Astrocyte (in vitro differentiated cells and primary cell): ENCODE results near the gene XDH. TPM values are rescaled to one million over a fixed set of nuclear protein-coding genes. Genes with fewer than 3 reads are reported as not detected.

Experiments
- DNase-seq: peaks from one replicate; pipeline ENCODE4 v3.0.0-alpha.2; 2010; ENCODE audit warnings: low read depth
- FAIRE-seq: peaks from 2 replicates; lab custom pipeline; 2011; peaks lifted over from hg19 to GRCh38; lab: Jason Lieb, UNC
- H2AFZ ChIP-seq: 2 replicates; pipeline ENCODE4 v1.6.0; 2012; ENCODE audit warnings: low read depth, low read length, inconsistent platforms
- H3K27ac ChIP-seq: 2 replicates; pipeline ENCODE4 v1.5.1; 2011; ENCODE audit warnings: low read depth, low read length, inconsistent platforms
- H3K27me3 ChIP-seq: 2 replicates; pipeline ENCODE4 v1.6.0; 2011; ENCODE audit warnings: low read length, inconsistent platforms; ENCODE audit not compliant: insufficient read depth
- H3K36me3 ChIP-seq: 2 replicates; pipeline ENCODE4 v1.5.1; 2011; ENCODE audit warnings: low read length, inconsistent platforms; ENCODE audit not compliant: insufficient read depth
- H3K4me1 ChIP-seq: 2 replicates; pipeline ENCODE4 v1.5.1; 2011; ENCODE audit warnings: low read length, inconsistent platforms; ENCODE audit not compliant: insufficient read depth
- H3K4me2 ChIP-seq: 2 replicates; pipeline ENCODE4 v1.6.0; 2012; ENCODE audit warnings: low read length, inconsistent platforms
- H3K4me3 ChIP-seq: 2 replicates; pipeline ENCODE4 v1.5.1; 2011; ENCODE audit warnings: low read depth, mild to moderate bottlenecking, low read length, inconsistent platforms; ENCODE audit not compliant: insufficient read depth
- H3K79me2 ChIP-seq: 2 replicates; pipeline ENCODE4 v1.6.0; 2012; ENCODE audit warnings: mild to moderate bottlenecking, low read length, inconsistent platforms; ENCODE audit not compliant: insufficient read depth
- H3K9ac ChIP-seq: 2 replicates; pipeline ENCODE4 v1.6.0; 2012; ENCODE audit warnings: mild to moderate bottlenecking, low read length, inconsistent platforms
- H3K9me3 ChIP-seq: 2 replicates; pipeline ENCODE4 v1.5.1; 2012; ENCODE audit warnings: low read depth, mild to moderate bottlenecking, low read length, inconsistent platforms; ENCODE audit not compliant: insufficient read depth
- H4K20me1 ChIP-seq: 2 replicates; pipeline ENCODE4 v1.6.0; 2012; ENCODE audit warnings: low read length, inconsistent platforms; ENCODE audit not compliant: insufficient read depth
- H3K27ac Mint-ChIP-seq: one replicate; pipeline ENCODE4 v1.8.0; 2021; ENCODE audit warnings: mild to moderate bottlenecking, mixed read lengths; ENCODE audit not compliant: unreplicated experiment
- H3K27me3 Mint-ChIP-seq: one replicate; pipeline ENCODE4 v1.8.0; 2021; ENCODE audit warnings: low read depth, mixed read lengths; ENCODE audit not compliant: unreplicated experiment
- H3K36me3 Mint-ChIP-seq: one replicate; pipeline ENCODE4 v1.8.0; 2021; ENCODE audit warnings: low read depth, mixed read lengths; ENCODE audit not compliant: unreplicated experiment
- H3K4me1 Mint-ChIP-seq: one replicate; pipeline ENCODE4 v1.8.0; 2021; ENCODE audit warnings: low read depth, mixed read lengths; ENCODE audit not compliant: unreplicated experiment
- H3K4me3 Mint-ChIP-seq: one replicate; pipeline ENCODE4 v1.8.0; 2021; ENCODE audit warnings: mild to moderate bottlenecking, moderate library complexity, mixed read lengths; ENCODE audit not compliant: unreplicated experiment
- H3K9me3 Mint-ChIP-seq: one replicate; pipeline ENCODE4 v1.8.0; 2021; ENCODE audit warnings: mild to moderate bottlenecking, mixed read lengths; ENCODE audit not compliant: unreplicated experiment
- CTCF ChIP-seq: IDR thresholded peaks from 2 replicates; pipeline ENCODE4 v1.5.1; 2011; ENCODE audit warnings: low read depth, mild to moderate bottlenecking, inconsistent platforms, low read length, moderate library complexity; ENCODE audit not compliant: insufficient read depth
- EZH2 ChIP-seq: IDR thresholded peaks from 2 replicates; pipeline ENCODE4 v1.6.1; 2012; ENCODE audit warnings: mild to moderate bottlenecking, low read length, inconsistent platforms; ENCODE audit not compliant: insufficient read depth
- total RNA-seq: library from RNA; stranded (reverse); gene quantifications from 2 replicates; pipeline ENCODE4 v1.2.1, GENCODE V29; 2021

Gene XDH
- total RNA-seq, 1 donor from 2014 or later, result 2.2 TPM

GRCh38 chr2:31372097-31372496 lies 42.4 kb downstream of the XDH start:
- FAIRE-seq (no peak), DNase-seq (no peak)
- Histone ChIP-seq H4K20me1 (no peaks in the 10 kb centered on the region), H3K9ac (no peak overlapping the region), H3K9me3 (no peaks in the 10 kb centered on the region), H3K27ac (no peak overlapping the region), H3K27me3 (no peaks in the 10 kb centered on the region), H2AFZ (no peak overlapping the region), H3K79me2 (no peaks in the 10 kb centered on the region), H3K4me1 (no peaks in the 10 kb centered on the region), H3K36me3 (no peaks in the 10 kb centered on the region), H3K4me2 (no peak overlapping the region), H3K4me3 (no peak overlapping the region)
- Mint-ChIP-seq H3K36me3 (peaks cover 7% of the 10 kb centered on the region), H3K27me3 (peaks cover 1% of the 10 kb centered on the region), H3K4me1 (no peaks in the 10 kb centered on the region), H3K4me3 (no peak overlapping the region), H3K9me3 (peaks cover 4% of the 10 kb centered on the region), H3K27ac (no peak overlapping the region)
- TF ChIP-seq CTCF, result no peak
- no peak for TF ChIP-seq EZH2

GRCh38 chr2:31371691-31372090 lies 42.9 kb downstream of the XDH start:
- Histone ChIP-seq H3K79me2 (no peaks in the 10 kb centered on the region), H3K4me3 (no peak overlapping the region), H4K20me1 (no peaks in the 10 kb centered on the region), H3K4me2 (no peak overlapping the region), H3K27me3 (no peaks in the 10 kb centered on the region), H3K9me3 (no peaks in the 10 kb centered on the region), H3K36me3 (no peaks in the 10 kb centered on the region), H3K4me1 (no peaks in the 10 kb centered on the region), H3K9ac (no peak overlapping the region), H2AFZ (no peak overlapping the region), H3K27ac (no peak overlapping the region)
- Mint-ChIP-seq H3K36me3 (peaks cover 6% of the 10 kb centered on the region), H3K4me3 (no peak overlapping the region), H3K4me1 (no peaks in the 10 kb centered on the region), H3K27me3 (no peaks in the 10 kb centered on the region), H3K9me3 (peaks cover 4% of the 10 kb centered on the region), H3K27ac (no peak overlapping the region)
- DNase-seq (no peak), FAIRE-seq (no peak)
- TF ChIP-seq CTCF (no peak), EZH2 (no peak)

- Mint-ChIP-seq H3K27me3 (no peaks in the 10 kb centered on the region), H3K4me1 (no peaks in the 10 kb centered on the region), H3K4me3 (no peak overlapping the region), H3K27ac (no peak overlapping the region), H3K36me3 (peaks cover 7% of the 10 kb centered on the region), H3K9me3 (peaks cover 3% of the 10 kb centered on the region)
- FAIRE-seq (no peak), DNase-seq (no peak)
- Histone ChIP-seq H3K4me2 (no peak overlapping the region), H3K27me3 (no peaks in the 10 kb centered on the region), H3K4me3 (no peak overlapping the region), H3K79me2 (no peaks in the 10 kb centered on the region), H3K9me3 (no peaks in the 10 kb centered on the region), H3K9ac (no peak overlapping the region), H3K4me1 (no peaks in the 10 kb centered on the region), H3K27ac (no peak overlapping the region), H2AFZ (no peak overlapping the region), H3K36me3 (no peaks in the 10 kb centered on the region), H4K20me1 (no peaks in the 10 kb centered on the region)
- TF ChIP-seq CTCF (no peak), EZH2 (no peak)
These were observed 47.8 kb downstream of the XDH start for GRCh38 chr2:31366733-31367132.
